Natural killer cell (primary cell): Measurements from ENCODE around the gene OTUD3. TPM values are rescaled to one million over a fixed set of nuclear protein-coding genes. Genes with fewer than 3 reads are reported as not detected.

Experiments used
- ATAC-seq, 3 donors: fragments of 150-1000 bp in 2 of 3; fragments of 200-7000 bp in 1 of 3; cut with Tn5 transposase; 1 replicate in 1 of 3; 2 replicates in 2 of 3; pipeline ENCODE4 v1.10.0; 2021; ENCODE audit warnings: mild to moderate bottlenecking in 2 of 3, moderate library complexity in 2 of 3
- DNase-seq, 2 donors: peaks; one replicate each; pipeline versions ENCODE4 v3.0.0 to v3.0.0-alpha.2; 2013 to 2021; ENCODE audit warnings: mixed read lengths in 1 of 2
- H3K27ac ChIP-seq: one replicate; pipeline ENCODE4 v1.5.1; 2013; ENCODE audit warnings: mild to moderate bottlenecking, low read length
- H3K27me3 ChIP-seq: one replicate; pipeline ENCODE4 v1.6.1; 2013; ENCODE audit warnings: low read length; ENCODE audit not compliant: control insufficient read depth, insufficient read depth
- H3K36me3 ChIP-seq: one replicate; pipeline ENCODE4 v1.6.1; 2013; ENCODE audit warnings: low read length; ENCODE audit not compliant: control insufficient read depth, insufficient read depth
- H3K4me1 ChIP-seq: one replicate; pipeline ENCODE4 v1.6.1; 2013; ENCODE audit warnings: low read length; ENCODE audit not compliant: control insufficient read depth, insufficient read depth
- H3K4me3 ChIP-seq: one replicate; pipeline ENCODE4 v1.5.1; 2013; ENCODE audit warnings: low read length
- H3K9me3 ChIP-seq: one replicate; pipeline ENCODE4 v1.6.1; 2013; ENCODE audit warnings: low read length; ENCODE audit not compliant: control insufficient read depth, insufficient read depth
- H3K27ac Mint-ChIP-seq, 2 donors: one replicate each; pipeline ENCODE4 v1.8.0; 2022; ENCODE audit warnings: mild to moderate bottlenecking in 2 of 2, mixed read lengths in 2 of 2, moderate library complexity in 1 of 2
- H3K27me3 Mint-ChIP-seq, 2 donors: one replicate each; pipeline ENCODE4 v1.8.0; 2022; ENCODE audit warnings: low read depth in 2 of 2, mixed read lengths in 2 of 2
- H3K36me3 Mint-ChIP-seq: one replicate; pipeline ENCODE4 v1.8.0; 2022; ENCODE audit warnings: mixed read lengths
- H3K4me1 Mint-ChIP-seq, 2 donors: one replicate each; pipeline ENCODE4 v1.8.0; 2022; ENCODE audit warnings: mixed read lengths in 2 of 2
- H3K4me3 Mint-ChIP-seq: one replicate; pipeline ENCODE4 v1.8.0; 2022; ENCODE audit warnings: mild to moderate bottlenecking, moderate library complexity, mixed read lengths
- H3K9me3 Mint-ChIP-seq, 2 donors: one replicate each; pipeline ENCODE4 v1.8.0; 2022; ENCODE audit warnings: mixed read lengths in 2 of 2
- WGBS: methylation state at CpG from one replicate; pipeline ENCODE4 v1.1.7; 2013; ENCODE audit warnings: missing lambda C conversion rate; ENCODE audit not compliant: insufficient coverage; 5-methylcytosine and 5-hydroxymethylcytosine counted together
- intact Hi-C: fragments of 100-400 bp; cut with micrococcal nuclease; formaldehyde crosslinking; loops from one replicate; pipeline ENCODE4 v1.14.2; 2022
- total RNA-seq, 4 donors: library from RNA; stranded (reverse); fragments of 120-200 nt in 1 of 4; gene quantifications; one replicate each; pipeline versions ENCODE4 v1.2.3 to v1.2.4, GENCODE V29; 2013 to 2022
- TF ChIP-seq, protein P1 (sequence below): fragments of 200-600 bp; IDR thresholded peaks from one replicate; pipeline ENCODE4 v1.8.0; 2022; ENCODE audit warnings: antibody characterized with exemption

OTUD3 gene
- total RNA-seq, 3 donors from 2014 or later (not counting 1 experiment from before 2014, with no cell fraction given) = 10.5 to 21.8 (median 19.0) TPM

DNA sequence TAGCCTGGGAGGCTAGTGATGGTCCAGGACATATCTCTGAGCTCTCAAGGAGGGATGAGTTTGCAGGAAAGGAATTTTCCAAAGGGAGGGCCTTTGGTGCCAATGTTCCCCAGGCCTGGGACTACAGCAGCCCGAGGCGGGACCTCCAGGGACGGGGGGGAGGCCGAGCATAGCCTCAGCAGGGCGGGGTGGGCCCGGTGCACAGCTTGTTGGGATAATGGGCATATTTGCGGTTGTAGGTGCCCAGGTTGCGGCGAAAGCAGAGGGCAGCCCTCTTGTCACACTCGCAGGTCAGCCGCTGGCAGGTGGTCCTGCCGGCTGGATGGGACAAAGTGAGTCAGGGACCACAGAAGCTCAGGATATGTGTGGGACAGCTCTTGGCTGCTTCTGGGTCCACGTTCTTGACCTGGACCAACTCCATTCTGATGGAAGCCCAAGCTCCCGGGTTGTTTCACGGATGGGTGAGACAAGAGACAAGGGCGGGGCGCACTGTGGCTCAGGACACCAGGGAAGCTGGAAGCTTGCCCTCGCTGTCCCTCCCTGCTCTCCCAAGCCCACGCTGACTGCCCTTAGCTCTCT, 38.0 kb downstream of the OTUD3 start:
- Histone ChIP-seq H3K27me3 (no peaks in the 10 kb centered on the region), H3K36me3 (no peaks in the 10 kb centered on the region), H3K9me3 (no peaks in the 10 kb centered on the region), H3K4me1 (no peaks in the 10 kb centered on the region), H3K4me3 (no peak overlapping the region), H3K27ac (no peak overlapping the region)
- H3K4me1 Mint-ChIP-seq = peaks cover 4 to 6% of the 10 kb centered on the region in 2 donors
- TF ChIP-seq, protein P1, sequence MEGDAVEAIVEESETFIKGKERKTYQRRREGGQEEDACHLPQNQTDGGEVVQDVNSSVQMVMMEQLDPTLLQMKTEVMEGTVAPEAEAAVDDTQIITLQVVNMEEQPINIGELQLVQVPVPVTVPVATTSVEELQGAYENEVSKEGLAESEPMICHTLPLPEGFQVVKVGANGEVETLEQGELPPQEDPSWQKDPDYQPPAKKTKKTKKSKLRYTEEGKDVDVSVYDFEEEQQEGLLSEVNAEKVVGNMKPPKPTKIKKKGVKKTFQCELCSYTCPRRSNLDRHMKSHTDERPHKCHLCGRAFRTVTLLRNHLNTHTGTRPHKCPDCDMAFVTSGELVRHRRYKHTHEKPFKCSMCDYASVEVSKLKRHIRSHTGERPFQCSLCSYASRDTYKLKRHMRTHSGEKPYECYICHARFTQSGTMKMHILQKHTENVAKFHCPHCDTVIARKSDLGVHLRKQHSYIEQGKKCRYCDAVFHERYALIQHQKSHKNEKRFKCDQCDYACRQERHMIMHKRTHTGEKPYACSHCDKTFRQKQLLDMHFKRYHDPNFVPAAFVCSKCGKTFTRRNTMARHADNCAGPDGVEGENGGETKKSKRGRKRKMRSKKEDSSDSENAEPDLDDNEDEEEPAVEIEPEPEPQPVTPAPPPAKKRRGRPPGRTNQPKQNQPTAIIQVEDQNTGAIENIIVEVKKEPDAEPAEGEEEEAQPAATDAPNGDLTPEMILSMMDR = no peak
- no peaks in the 10 kb centered on the region for H3K9me3 Mint-ChIP-seq
- ATAC-seq (no peak), DNase-seq (no peak)
- intact Hi-C loops = no loop called here
- no peak overlapping the region for H3K4me3 Mint-ChIP-seq
- H3K36me3 Mint-ChIP-seq = no peaks in the 10 kb centered on the region
- no peak overlapping the region for H3K27ac Mint-ChIP-seq
- H3K27me3 Mint-ChIP-seq = peaks cover 0 to 3% of the 10 kb centered on the region in 2 donors
- WGBS = 94% methylated on average over 19 of the region's 19 CpGs

DNA sequence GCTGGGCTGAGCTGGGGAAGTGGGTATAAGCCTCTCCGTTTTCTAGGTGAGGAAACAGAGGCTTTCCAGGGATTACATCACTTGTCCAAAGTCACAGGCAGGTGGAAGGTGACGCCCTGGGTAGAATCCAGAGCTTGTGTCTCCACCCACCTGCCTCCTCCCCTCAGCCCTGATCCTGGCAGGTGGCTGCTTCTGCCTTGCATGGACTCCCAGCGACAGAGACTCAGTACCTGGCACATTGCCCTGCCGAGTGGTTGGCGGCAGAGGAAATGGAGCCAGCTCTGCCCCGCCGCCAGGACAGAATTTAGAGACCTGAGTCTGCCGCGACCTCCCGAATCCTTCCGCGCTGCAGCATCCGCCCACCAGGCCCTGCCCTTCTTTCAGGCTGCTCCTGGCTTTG, 39.1 kb downstream of the OTUD3 start:
- Mint-ChIP-seq H3K9me3 (no peaks in the 10 kb centered on the region), H3K36me3 (no peaks in the 10 kb centered on the region), H3K4me1 (peaks cover 4 to 6% of the 10 kb centered on the region in 2 donors), H3K4me3 (no peak overlapping the region), H3K27me3 (peaks cover 0 to 3% of the 10 kb centered on the region in 2 donors), H3K27ac (no peak overlapping the region)
- WGBS = 90% methylated on average over 13 of the region's 13 CpGs
- H3K4me3 ChIP-seq = no peak overlapping the region
- ATAC-seq (no peak), DNase-seq (no peak)
- no peaks in the 10 kb centered on the region for H3K4me1 ChIP-seq
- no peaks in the 10 kb centered on the region for H3K36me3 ChIP-seq
- intact Hi-C loops = no loop called here
- H3K27me3 ChIP-seq = no peaks in the 10 kb centered on the region
- TF ChIP-seq, protein P1 = no peak
- no peak overlapping the region for H3K27ac ChIP-seq
- no peaks in the 10 kb centered on the region for H3K9me3 ChIP-seq

DNA sequence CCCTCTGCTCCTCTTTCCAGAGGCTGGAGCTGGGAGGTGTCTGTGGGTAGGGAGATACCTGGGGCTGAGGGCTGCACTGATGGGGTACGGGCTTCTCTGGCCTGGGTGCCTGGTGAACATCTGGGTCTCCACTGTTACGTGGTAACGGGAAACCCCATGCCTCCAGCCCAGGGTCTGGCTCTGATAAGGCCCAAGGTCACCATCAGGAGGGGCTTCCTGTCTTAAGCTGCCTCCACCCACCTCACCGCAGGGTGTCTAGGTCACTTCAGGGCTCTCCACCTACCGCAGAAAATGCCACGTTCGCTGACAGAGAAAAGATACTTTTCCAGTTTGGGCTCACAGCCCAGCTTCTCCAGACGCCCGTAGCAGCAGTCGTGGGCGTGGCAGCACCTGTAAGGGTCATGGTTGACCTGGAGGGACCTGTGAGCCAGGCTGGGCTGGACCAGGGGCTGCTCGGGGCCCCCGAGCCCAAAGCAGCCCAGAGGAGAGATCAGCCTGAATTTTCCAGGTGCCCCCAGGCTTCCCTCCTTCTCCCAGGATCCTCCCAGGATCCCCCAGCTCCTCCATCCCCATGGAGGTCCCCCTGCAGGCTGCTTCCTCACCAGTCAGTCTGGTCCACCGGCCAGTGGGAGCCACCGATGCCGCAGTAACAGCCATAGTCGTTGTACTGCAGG, 40.0 kb downstream of the OTUD3 start:
- no peak overlapping the region for H3K27ac ChIP-seq
- Mint-ChIP-seq H3K4me1 (peaks cover 4 to 6% of the 10 kb centered on the region in 2 donors), H3K4me3 (no peak overlapping the region), H3K27ac (no peak overlapping the region), H3K27me3 (peaks cover 0 to 3% of the 10 kb centered on the region in 2 donors), H3K9me3 (no peaks in the 10 kb centered on the region), H3K36me3 (no peaks in the 10 kb centered on the region)
- no peaks in the 10 kb centered on the region for H3K36me3 ChIP-seq
- 75% methylated on average over 17 of the region's 17 CpGs for WGBS
- no peaks in the 10 kb centered on the region for H3K4me1 ChIP-seq
- H3K4me3 ChIP-seq = no peak overlapping the region
- TF ChIP-seq, protein P1 = no peak
- DNase-seq (no peak), ATAC-seq (no peak)
- no peaks in the 10 kb centered on the region for H3K9me3 ChIP-seq
- H3K27me3 ChIP-seq = no peaks in the 10 kb centered on the region
- intact Hi-C loops = no loop called here
